PC-3 (cell line): ENCODE data around the gene RIPPLY2. TPM values are rescaled to one million over a fixed set of nuclear protein-coding genes. Genes with fewer than 3 reads are reported as not detected.

Source experiments
- ATAC-seq: fragments of 200-7000 bp; cut with Tn5 transposase; 2 replicates; pipeline ENCODE4 v1.9.1; 2020; ENCODE audit warnings: mild to moderate bottlenecking, moderate library complexity
- BruUV-seq: library from RNA; stranded (reverse); fragments of 400-500 nt; replicated peaks from 2 replicates; lab custom pipeline; 2021; lab: Mats Ljungman, UMichigan
- CTCF ChIA-PET: fragments of 300-600 bp; sonication (Branson Sonifier 250); formaldehyde crosslinking; loops from one replicate; lab custom pipeline; 2022; ENCODE audit warnings: antibody characterized with exemption; lab: Charles Lee
- POLR2A ChIA-PET: fragments of 300-600 bp; sonication (Branson Sonifier 250); formaldehyde crosslinking; loops from one replicate; lab custom pipeline; 2022; ENCODE audit warnings: antibody characterized with exemption; ENCODE audit not compliant: unreplicated experiment; lab: Charles Lee
- DNase-seq: peaks from one replicate; pipeline ENCODE4 v3.0.0-alpha.2; 2015
- H2AFZ ChIP-seq: fragments of 300-600 bp; sonication (generic); 2 replicates; pipeline ENCODE4 v1.6.0; 2016; ENCODE audit warnings: antibody characterized with exemption, low read length
- H3F3A ChIP-seq: fragments of 300-600 bp; sonication (generic); one replicate; pipeline ENCODE4 v1.6.0; 2017; ENCODE audit warnings: antibody characterized with exemption, low read length, control low read depth, mild to moderate bottlenecking; ENCODE audit not compliant: unreplicated experiment
- H3K27ac ChIP-seq: fragments of 300-600 bp; sonication (generic); 2 replicates; pipeline ENCODE4 v1.5.1; 2016; ENCODE audit warnings: mild to moderate bottlenecking, low read length
- H3K27me3 ChIP-seq: fragments of 300-600 bp; sonication (generic); 2 replicates; pipeline ENCODE4 v1.6.1; 2016; ENCODE audit warnings: low read length, mixed read lengths
- H3K36me3 ChIP-seq: fragments of 300-600 bp; sonication (generic); 2 replicates; pipeline ENCODE4 v1.6.1; 2016; ENCODE audit warnings: low read depth, mixed run types, low read length, mixed read lengths
- H3K4me1 ChIP-seq: fragments of 300-600 bp; sonication (generic); 2 replicates; pipeline ENCODE4 v1.5.1; 2016; ENCODE audit warnings: low read length; ENCODE audit not compliant: insufficient read depth
- H3K4me2 ChIP-seq: fragments of 300-600 bp; sonication (generic); 2 replicates; pipeline ENCODE4 v1.6.0; 2016; ENCODE audit warnings: low read length
- H3K4me3 ChIP-seq: fragments of 300-600 bp; sonication (generic); 2 replicates; pipeline ENCODE4 v1.5.1; 2016; ENCODE audit warnings: mild to moderate bottlenecking, low read length, mixed read lengths
- H3K79me2 ChIP-seq: fragments of 300-600 bp; sonication (generic); 2 replicates; pipeline ENCODE4 v1.6.1; 2017; ENCODE audit warnings: low read length, mixed read lengths
- H3K9ac ChIP-seq: fragments of 300-600 bp; sonication (generic); 2 replicates; pipeline ENCODE4 v1.6.0; 2016; ENCODE audit warnings: mild to moderate bottlenecking, low read length
- H3K9me2 ChIP-seq: fragments of 300-600 bp; sonication (generic); replicated peaks from 2 replicates; pipeline ENCODE4 v1.6.1; 2016; ENCODE audit warnings: mixed run types, low read length, mixed read lengths
- H3K9me3 ChIP-seq: fragments of 300-600 bp; sonication (generic); 2 replicates; pipeline ENCODE4 v1.6.1; 2016; ENCODE audit warnings: low read length, mixed read lengths
- H4K20me1 ChIP-seq: fragments of 300-600 bp; sonication (generic); 2 replicates; pipeline ENCODE4 v1.6.1; 2016; ENCODE audit warnings: low read length, mixed read lengths
- EZH2 ChIP-seq: fragments of 300-600 bp; sonication (generic); IDR thresholded peaks from one replicate; pipeline ENCODE4 v1.6.1; 2017; ENCODE audit warnings: antibody characterized with exemption, mild to moderate bottlenecking, low read length; ENCODE audit not compliant: unreplicated experiment
- EZH2phosphoT487 ChIP-seq: fragments of 300-600 bp; sonication (generic); IDR thresholded peaks from 2 replicates; pipeline ENCODE4 v1.6.1; 2018; ENCODE audit warnings: mild to moderate bottlenecking, antibody characterized with exemption, low read length, borderline replicate concordance
- intact Hi-C: fragments of 100-400 bp; cut with micrococcal nuclease; formaldehyde crosslinking; loops from 2 replicates; pipeline ENCODE4 v1.9.0; 2023
- total RNA-seq: library from RNA; depleted of rRNA; stranded (reverse); fragments of >200 nt; gene quantifications from 2 replicates; pipeline ENCODE4 v1.2.3, GENCODE V29; 2014
- TF ChIP-seq, protein P1 (sequence below): fragments of 300-600 bp; sonication (generic); conservative IDR thresholded peaks from 2 replicates; pipeline ENCODE4 v1.5.1; 2017; ENCODE audit warnings: antibody characterized with exemption, low read depth, mild to moderate bottlenecking, low read length

The RIPPLY2 gene
- total RNA-seq, 1 experiment from 2014 or later = not detected

DNA sequence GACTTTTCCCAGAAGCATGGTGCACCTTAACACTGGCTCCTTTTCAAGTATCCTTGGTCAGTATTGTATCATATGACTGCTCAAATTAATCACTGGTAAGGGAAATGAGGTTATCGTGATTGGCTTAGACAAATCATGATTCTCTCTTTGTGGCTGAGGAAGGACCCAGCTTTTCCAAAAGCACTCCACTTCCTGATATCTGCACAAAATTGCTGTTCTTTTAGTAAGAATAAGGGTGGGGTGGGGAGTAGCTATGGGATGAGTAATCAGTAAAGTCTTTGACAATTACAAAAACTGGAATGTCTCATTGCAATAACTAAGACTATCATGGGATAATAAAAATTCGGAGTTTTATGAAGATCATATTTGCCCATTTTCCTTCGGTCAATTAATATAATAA lies 9.0 kb upstream of the RIPPLY2 start:
- no peak overlapping the region for H3K4me3 ChIP-seq
- 0 out of 2 replicates have a peak, but pooled peaks cover 5% of the 10 kb centered on the region for H3K27me3 ChIP-seq
- no peaks in the 10 kb centered on the region for H3K9me3 ChIP-seq
- intact Hi-C loops = no loop called here
- H3K79me2 ChIP-seq = no peaks in the 10 kb centered on the region
- no peak overlapping the region for H2AFZ ChIP-seq
- BruUV-seq = no TSS peak
- H3K9me2 ChIP-seq = no peaks in the 10 kb centered on the region
- H3K36me3 ChIP-seq = no peaks in the 10 kb centered on the region
- DNase-seq (peak; percentile 30), ATAC-seq (peak; percentile 22)
- ChIA-PET CTCF (no interaction called here), POLR2A (no interaction called here)
- no peak overlapping the region for H3K4me2 ChIP-seq
- H4K20me1 ChIP-seq = no peaks in the 10 kb centered on the region
- no peaks in the 10 kb centered on the region for H3K4me1 ChIP-seq
- no peak overlapping the region for H3K27ac ChIP-seq
- H3F3A ChIP-seq = no peaks in the 10 kb centered on the region
- no peak overlapping the region for H3K9ac ChIP-seq
- no peak for TF ChIP-seq EZH2phosphoT487
- no peak for TF ChIP-seq EZH2
- TF ChIP-seq, protein P1, sequence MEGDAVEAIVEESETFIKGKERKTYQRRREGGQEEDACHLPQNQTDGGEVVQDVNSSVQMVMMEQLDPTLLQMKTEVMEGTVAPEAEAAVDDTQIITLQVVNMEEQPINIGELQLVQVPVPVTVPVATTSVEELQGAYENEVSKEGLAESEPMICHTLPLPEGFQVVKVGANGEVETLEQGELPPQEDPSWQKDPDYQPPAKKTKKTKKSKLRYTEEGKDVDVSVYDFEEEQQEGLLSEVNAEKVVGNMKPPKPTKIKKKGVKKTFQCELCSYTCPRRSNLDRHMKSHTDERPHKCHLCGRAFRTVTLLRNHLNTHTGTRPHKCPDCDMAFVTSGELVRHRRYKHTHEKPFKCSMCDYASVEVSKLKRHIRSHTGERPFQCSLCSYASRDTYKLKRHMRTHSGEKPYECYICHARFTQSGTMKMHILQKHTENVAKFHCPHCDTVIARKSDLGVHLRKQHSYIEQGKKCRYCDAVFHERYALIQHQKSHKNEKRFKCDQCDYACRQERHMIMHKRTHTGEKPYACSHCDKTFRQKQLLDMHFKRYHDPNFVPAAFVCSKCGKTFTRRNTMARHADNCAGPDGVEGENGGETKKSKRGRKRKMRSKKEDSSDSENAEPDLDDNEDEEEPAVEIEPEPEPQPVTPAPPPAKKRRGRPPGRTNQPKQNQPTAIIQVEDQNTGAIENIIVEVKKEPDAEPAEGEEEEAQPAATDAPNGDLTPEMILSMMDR = no peak

DNA sequence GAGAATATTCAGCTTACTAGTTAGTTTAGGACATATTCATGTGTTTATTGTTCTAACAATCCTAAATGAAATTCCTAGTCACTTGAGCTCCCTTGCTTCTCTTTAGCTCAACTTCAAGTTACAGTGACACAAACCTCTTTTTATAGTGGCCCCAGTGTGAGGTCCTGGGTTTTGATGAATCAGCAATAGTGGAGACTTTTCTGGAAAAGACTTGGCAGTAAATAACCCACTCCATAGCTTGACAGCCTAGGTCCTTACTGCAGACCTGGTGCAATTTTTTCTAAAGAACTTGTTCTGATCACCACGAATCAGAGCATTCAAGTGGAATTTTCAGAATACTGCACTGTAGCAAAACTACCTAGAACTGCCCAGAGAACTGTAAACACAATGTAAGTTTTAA lies 6.9 kb upstream of the RIPPLY2 start:
- no peaks in the 10 kb centered on the region for H4K20me1 ChIP-seq
- H3K9ac ChIP-seq = no peak overlapping the region
- no peaks in the 10 kb centered on the region for H3F3A ChIP-seq
- H3K79me2 ChIP-seq = no peaks in the 10 kb centered on the region
- ATAC-seq = no peak
- TF ChIP-seq EZH2 (no peak), EZH2phosphoT487 (no peak)
- TF ChIP-seq, protein P1 = no peak
- no peak overlapping the region for H3K4me2 ChIP-seq
- ChIA-PET CTCF (no interaction called here), POLR2A (no interaction called here)
- no peak overlapping the region for H3K4me3 ChIP-seq
- intact Hi-C loops = no loop called here
- no peaks in the 10 kb centered on the region for H3K36me3 ChIP-seq
- peaks cover 15% of the 10 kb centered on the region; the same call in 1 of the 2 replicates for H3K27me3 ChIP-seq
- no peak for DNase-seq
- BruUV-seq = no TSS peak
- H3K9me3 ChIP-seq = no peaks in the 10 kb centered on the region
- H3K9me2 ChIP-seq = no peaks in the 10 kb centered on the region
- H3K4me1 ChIP-seq = no peaks in the 10 kb centered on the region
- no peak overlapping the region for H3K27ac ChIP-seq
- no peak overlapping the region for H2AFZ ChIP-seq

DNA sequence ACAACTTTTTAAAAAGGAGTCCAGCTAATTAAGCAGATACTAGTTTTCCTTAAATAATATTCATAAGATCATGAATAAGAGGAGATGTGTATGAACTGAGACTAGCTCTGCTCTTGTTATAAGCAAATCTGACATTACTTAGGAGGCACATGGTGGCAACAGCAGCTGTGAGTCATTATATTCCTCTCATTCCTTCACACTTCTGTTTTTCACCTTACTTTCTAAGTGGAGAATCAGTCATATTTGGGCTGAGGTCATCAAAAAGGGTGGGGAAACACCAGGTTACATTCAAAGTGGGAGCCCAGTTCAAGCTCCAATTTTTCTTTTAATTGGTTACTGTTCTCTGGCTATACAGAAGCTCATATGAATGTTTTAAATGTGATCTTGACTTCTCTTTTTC lies 6.0 kb upstream of the RIPPLY2 start:
- BruUV-seq = no TSS peak
- Histone ChIP-seq H3K27me3 (peaks cover 15% of the 10 kb centered on the region; the same call in 1 of the 2 replicates), H3K9me3 (no peaks in the 10 kb centered on the region), H3K36me3 (no peaks in the 10 kb centered on the region), H2AFZ (no peak overlapping the region), H3K4me1 (no peaks in the 10 kb centered on the region), H4K20me1 (no peaks in the 10 kb centered on the region), H3K9ac (no peak overlapping the region), H3F3A (no peaks in the 10 kb centered on the region), H3K4me2 (no peak overlapping the region), H3K27ac (no peak overlapping the region), H3K79me2 (no peaks in the 10 kb centered on the region), H3K9me2 (no peaks in the 10 kb centered on the region), H3K4me3 (no peak overlapping the region)
- intact Hi-C loops = no loop called here
- no peak for DNase-seq
- ChIA-PET POLR2A (no interaction called here), CTCF (no interaction called here)
- ATAC-seq = no peak
- TF ChIP-seq EZH2phosphoT487 (no peak), EZH2 (no peak)
- TF ChIP-seq, protein P1 = no peak
